ENCODE data around the gene COL13A1. TPM values are rescaled to one million over a fixed set of nuclear protein-coding genes. Genes with fewer than 3 reads are reported as not detected.

The COL13A1 gene
- total RNA-seq, 6 experiments from 2014 or later: 33.5 to 46.6 (median 38.1) TPM

DNA sequence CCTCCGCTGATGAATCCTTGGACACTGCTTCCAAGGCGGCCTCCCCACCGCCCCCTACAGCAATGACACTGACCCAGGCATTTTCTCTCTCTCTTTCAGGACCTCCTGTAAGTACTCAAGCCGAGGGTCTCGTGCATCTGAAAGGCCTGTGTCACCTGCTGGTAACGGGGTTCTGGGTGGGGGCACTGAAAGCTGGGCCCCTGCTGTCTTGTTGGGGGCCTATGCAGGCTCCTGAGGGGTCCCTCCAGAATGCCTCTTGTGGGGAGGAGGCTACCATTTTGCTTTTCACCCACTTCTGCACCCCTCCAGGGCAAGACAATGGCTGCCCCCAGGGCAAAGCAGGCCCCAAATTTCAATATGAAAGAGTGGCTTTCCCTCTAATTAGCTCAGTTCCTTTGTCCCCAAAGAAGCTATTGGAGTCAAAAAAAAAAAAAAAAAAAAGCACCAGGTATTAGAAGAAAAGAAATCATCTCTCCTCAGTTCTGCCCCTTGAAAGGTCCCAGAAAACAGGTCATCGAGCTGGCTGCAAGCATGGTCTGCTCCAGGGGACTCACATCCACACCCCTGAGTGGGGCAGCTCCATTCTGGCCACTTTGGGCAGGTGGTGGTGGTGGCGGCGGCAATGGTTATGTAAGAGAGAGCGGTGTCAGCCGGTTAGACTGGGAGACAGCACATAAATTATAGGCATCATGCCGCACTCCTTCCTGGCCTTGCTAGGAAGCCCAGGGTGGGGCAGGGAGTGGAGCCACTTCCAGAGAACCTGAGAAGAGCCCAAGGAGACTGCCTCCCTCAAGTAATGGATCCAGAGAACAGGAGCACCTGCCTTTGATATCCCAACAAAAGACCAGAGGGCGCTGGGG is 66.2 kb downstream of the COL13A1 start:
- H3K27ac Mint-ChIP-seq: peak overlapping the region; percentile 96
- no peak for DNase-seq
- TF ChIP-seq, protein P1, sequence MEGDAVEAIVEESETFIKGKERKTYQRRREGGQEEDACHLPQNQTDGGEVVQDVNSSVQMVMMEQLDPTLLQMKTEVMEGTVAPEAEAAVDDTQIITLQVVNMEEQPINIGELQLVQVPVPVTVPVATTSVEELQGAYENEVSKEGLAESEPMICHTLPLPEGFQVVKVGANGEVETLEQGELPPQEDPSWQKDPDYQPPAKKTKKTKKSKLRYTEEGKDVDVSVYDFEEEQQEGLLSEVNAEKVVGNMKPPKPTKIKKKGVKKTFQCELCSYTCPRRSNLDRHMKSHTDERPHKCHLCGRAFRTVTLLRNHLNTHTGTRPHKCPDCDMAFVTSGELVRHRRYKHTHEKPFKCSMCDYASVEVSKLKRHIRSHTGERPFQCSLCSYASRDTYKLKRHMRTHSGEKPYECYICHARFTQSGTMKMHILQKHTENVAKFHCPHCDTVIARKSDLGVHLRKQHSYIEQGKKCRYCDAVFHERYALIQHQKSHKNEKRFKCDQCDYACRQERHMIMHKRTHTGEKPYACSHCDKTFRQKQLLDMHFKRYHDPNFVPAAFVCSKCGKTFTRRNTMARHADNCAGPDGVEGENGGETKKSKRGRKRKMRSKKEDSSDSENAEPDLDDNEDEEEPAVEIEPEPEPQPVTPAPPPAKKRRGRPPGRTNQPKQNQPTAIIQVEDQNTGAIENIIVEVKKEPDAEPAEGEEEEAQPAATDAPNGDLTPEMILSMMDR (IDR thresholded peaks at IDR 0.05): no peak; the same call in 1 of the 2 replicates
- H3K36me3 Mint-ChIP-seq (ENCODE audit: low read depth): peaks cover 18% of the 10 kb centered on the region
- peaks cover 3% of the 10 kb centered on the region; the same call in 1 of the 2 replicates for H3K27me3 Mint-ChIP-seq (ENCODE audit: insufficient read depth)
- H3K9me3 Mint-ChIP-seq: no peaks in the 10 kb centered on the region
- no peak overlapping the region for H3K4me3 Mint-ChIP-seq
- peaks cover 67% of the 10 kb centered on the region for H3K4me1 Mint-ChIP-seq (ENCODE audit: low read depth)

DNA sequence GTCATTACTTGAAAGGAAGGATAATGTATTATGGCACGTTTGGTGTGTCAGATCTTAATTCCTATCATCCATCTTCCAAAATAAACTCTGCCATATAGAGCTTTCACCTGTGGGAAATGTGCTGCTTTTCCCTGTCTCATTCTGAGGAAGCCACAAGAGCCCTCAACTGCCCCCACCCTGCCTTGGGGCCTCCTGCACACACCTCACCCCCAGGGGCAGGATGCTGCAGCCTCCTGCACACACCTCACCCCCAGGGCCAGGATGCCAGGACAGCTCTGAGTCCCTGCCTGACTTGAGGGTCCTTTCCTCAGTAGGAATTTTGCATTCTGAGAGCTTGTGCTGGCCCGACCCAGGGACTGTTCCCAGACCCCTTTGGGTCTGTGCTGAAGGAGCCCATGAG is 67.1 kb downstream of the COL13A1 start:
- Mint-ChIP-seq H3K36me3 (ENCODE audit: low read depth) (peaks cover 18% of the 10 kb centered on the region), H3K4me1 (ENCODE audit: low read depth) (peaks cover 67% of the 10 kb centered on the region), H3K9me3 (no peaks in the 10 kb centered on the region), H3K4me3 (peak overlapping the region; percentile 45; the same call in 1 of the 2 replicates), H3K27me3 (ENCODE audit: insufficient read depth) (peaks cover 3% of the 10 kb centered on the region; the same call in 1 of the 2 replicates), H3K27ac (peak overlapping the region; percentile 80)
- TF ChIP-seq, protein P1 (IDR thresholded peaks at IDR 0.05): no peak
- DNase-seq: no peak

DNA sequence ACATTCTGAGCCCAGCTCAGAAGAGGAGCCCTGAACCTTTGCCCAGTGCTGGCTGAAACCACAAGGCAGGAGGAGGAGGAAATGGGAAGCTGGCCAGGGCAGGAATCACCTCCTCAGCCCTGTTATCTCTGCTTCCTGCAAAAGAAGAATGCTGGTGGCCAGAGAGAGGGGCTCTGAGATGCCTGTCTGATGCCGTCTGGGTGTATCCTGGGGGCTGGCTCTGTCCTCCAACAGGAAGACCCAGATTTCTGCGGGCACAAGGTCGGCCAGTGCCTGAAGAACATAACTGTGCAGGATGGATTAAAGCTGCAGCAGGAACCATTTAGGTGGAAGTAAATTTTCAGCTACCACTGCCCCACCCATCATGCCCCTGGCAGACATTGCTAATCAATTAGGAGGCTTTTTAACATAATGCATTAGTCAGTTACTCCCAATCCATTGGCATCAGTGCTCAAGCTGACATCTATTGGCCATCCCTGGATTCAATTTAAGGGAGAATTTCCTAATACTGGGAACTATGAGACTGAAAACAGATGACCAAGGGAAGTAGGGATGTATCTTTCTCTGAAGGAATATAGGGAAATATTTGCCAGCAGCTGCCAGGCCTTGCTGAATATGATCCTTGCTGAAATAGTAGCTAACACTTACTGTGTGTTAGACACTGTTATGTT is 67.7 kb downstream of the COL13A1 start:
- H3K36me3 Mint-ChIP-seq (ENCODE audit: low read depth): peaks cover 21% of the 10 kb centered on the region
- H3K27me3 Mint-ChIP-seq (ENCODE audit: insufficient read depth): peaks cover 3% of the 10 kb centered on the region; the same call in 1 of the 2 replicates
- peak; percentile 76 for DNase-seq
- H3K9me3 Mint-ChIP-seq: no peaks in the 10 kb centered on the region
- TF ChIP-seq, protein P1 (IDR thresholded peaks at IDR 0.05): no peak
- peak overlapping the region; percentile 80 for H3K27ac Mint-ChIP-seq
- peak overlapping the region; percentile 45; the same call in 1 of the 2 replicates for H3K4me3 Mint-ChIP-seq
- H3K4me1 Mint-ChIP-seq (ENCODE audit: low read depth): peaks cover 67% of the 10 kb centered on the region

DNA sequence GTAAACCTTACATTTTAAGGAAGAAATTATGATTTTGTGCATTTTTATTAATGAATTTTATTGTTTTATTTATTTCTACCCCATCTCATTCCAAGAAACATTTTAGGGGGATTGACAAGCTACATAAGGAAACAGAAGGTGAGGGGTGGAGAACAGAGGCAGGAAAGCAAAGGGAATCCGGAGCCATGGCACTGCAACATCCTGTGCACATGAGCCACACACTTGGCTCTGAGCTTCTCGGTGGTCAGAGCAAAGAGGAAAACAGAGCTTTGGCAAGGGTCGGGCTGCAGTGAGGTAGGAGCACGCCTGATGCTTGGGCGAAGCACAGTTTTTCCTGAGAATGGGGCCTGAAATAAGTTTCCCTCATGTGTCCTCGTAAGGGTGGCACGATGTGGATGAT is 68.9 kb downstream of the COL13A1 start:
- Mint-ChIP-seq H3K9me3 (no peaks in the 10 kb centered on the region), H3K27me3 (ENCODE audit: insufficient read depth) (no peaks in the 10 kb centered on the region), H3K36me3 (ENCODE audit: low read depth) (peaks cover 19% of the 10 kb centered on the region), H3K27ac (no peak overlapping the region), H3K4me3 (no peak overlapping the region), H3K4me1 (ENCODE audit: low read depth) (peaks cover 64% of the 10 kb centered on the region)
- TF ChIP-seq, protein P1 (IDR thresholded peaks at IDR 0.05): no peak
- no peak for DNase-seq

DNA sequence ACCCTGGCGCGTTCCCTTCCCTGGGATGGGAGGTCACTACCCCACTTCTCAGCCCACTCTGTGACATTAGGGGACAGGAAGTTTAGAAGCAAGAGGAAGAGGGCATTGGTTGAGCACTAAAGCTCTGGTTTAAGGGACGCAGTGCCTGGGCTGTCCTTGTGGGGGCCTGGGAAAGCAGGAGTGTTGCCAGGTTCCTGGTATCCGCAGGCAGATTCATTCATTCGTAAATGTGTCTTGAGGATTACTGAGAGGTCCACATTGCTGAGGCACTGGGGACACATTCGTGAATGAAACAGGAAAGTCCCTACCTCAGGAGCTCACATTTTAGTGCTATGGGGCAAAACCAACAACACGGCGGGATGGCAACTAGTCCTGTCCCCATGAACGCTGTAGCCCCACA is 69.4 kb downstream of the COL13A1 start:
- peaks cover 19% of the 10 kb centered on the region for H3K36me3 Mint-ChIP-seq (ENCODE audit: low read depth)
- no peak for DNase-seq
- no peak overlapping the region for H3K4me3 Mint-ChIP-seq
- H3K27ac Mint-ChIP-seq: no peak overlapping the region
- H3K27me3 Mint-ChIP-seq (ENCODE audit: insufficient read depth): no peaks in the 10 kb centered on the region
- TF ChIP-seq, protein P1 (IDR thresholded peaks at IDR 0.05): no peak
- peaks cover 59% of the 10 kb centered on the region for H3K4me1 Mint-ChIP-seq (ENCODE audit: low read depth)
- H3K9me3 Mint-ChIP-seq: no peaks in the 10 kb centered on the region
